ENCODE results near the gene ADCY1. TPM values are rescaled to one million over a fixed set of nuclear protein-coding genes. Genes with fewer than 3 reads are reported as not detected.
"Not testable (repeated sequence)": the region's sequence is repeated elsewhere in the genome, so short reads cannot be mapped to it uniquely, and the experiment has no call there.

ADCY1 gene
- polyA plus RNA-seq, 1 donor (not counting 4 experiments of a cell fraction or from before 2014, with no cell fraction given): 0.54 TPM

GRCh38 chr7:45761545-45762205 lies 187.5 kb downstream of the ADCY1 start:
- H2AFZ ChIP-seq (ENCODE audit: control insufficient read depth, low read length); H3K9me1 ChIP-seq (ENCODE audit: control insufficient read depth, extremely low read depth, insufficient read depth, low read length); dilution Hi-C loops (cut with MboI; ENCODE audit: extremely low pct_ligation_motif_present, low sequenced_read_pairs); H3K4me2 ChIP-seq (ENCODE audit: control insufficient read depth, extremely low read depth, insufficient read depth, low read depth, low read length); H3K4me3 ChIP-seq (ENCODE audit: control insufficient read depth in 2 of 3, extremely low read depth in 1 of 3, insufficient read depth in 2 of 3, low read depth in 1 of 3, low read length in 3 of 3); H3K27ac ChIP-seq (ENCODE audit: control insufficient read depth, insufficient read depth, low read length); H3K9ac ChIP-seq (ENCODE audit: control insufficient read depth, extremely low read depth, insufficient read depth, low read length); H4K20me1 ChIP-seq (ENCODE audit: control insufficient read depth, extremely low read depth, insufficient read depth, low read length); H3K4me1 ChIP-seq (ENCODE audit: control insufficient read depth, extremely low read depth, insufficient read depth, low read length); DNase-seq (ENCODE audit: low read depth, low spot score); H3K27me3 ChIP-seq (ENCODE audit: control insufficient read depth, extremely low read depth, insufficient read depth, low read length); H3K79me2 ChIP-seq (ENCODE audit: control insufficient read depth, insufficient read depth, low read length); H3K36me3 ChIP-seq (ENCODE audit: control insufficient read depth in 2 of 2, extremely low read depth in 1 of 2, insufficient read depth in 2 of 2, low read length in 2 of 2); H3K9me3 ChIP-seq (ENCODE audit: control insufficient read depth, low read depth, low read length); FAIRE-seq: not testable (repeated sequence)

DNA sequence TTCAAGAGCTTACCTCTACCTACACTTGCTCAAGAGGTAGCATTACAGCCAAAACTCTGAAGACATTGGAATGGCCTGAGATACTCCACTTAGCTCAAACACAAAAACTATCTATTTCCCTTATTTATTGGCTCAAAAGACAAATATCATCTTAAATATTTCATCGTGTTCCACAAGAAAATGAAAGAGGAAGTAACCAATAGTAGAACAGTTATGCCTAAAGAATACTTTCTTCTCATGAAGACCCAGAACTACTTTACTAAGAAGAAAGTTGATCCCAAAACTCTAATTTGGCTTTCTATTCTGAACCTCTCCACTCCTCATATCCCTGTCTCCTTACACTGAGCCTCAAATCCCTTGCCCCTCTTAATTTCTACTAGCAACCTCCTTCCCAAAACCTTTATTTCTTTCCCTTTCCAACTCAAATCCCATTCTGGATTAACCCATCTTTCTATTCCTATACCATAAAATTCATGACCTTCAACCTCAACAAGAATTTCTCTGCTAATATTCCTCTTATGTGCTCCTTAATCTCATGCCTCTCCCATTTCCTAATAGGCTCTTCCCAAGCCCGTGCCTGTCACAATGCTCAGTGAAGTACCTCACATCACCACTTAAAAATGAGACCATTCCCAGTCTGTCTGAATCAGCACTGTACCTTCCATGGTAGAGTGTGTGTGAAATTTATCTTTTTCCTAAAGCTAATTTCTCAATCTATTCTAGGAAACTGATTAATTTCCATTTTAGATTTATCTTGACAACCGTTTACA lies 188.2 kb downstream of the ADCY1 start:
- H3K9ac ChIP-seq (ENCODE audit: control insufficient read depth, extremely low read depth, insufficient read depth, low read length); H3K36me3 ChIP-seq (ENCODE audit: control insufficient read depth in 2 of 2, extremely low read depth in 1 of 2, insufficient read depth in 2 of 2, low read length in 2 of 2); H3K4me1 ChIP-seq (ENCODE audit: control insufficient read depth, extremely low read depth, insufficient read depth, low read length); dilution Hi-C loops (cut with MboI; ENCODE audit: extremely low pct_ligation_motif_present, low sequenced_read_pairs); H3K4me3 ChIP-seq (ENCODE audit: control insufficient read depth in 2 of 3, extremely low read depth in 1 of 3, insufficient read depth in 2 of 3, low read depth in 1 of 3, low read length in 3 of 3); H3K27me3 ChIP-seq (ENCODE audit: control insufficient read depth, extremely low read depth, insufficient read depth, low read length); H3K27ac ChIP-seq (ENCODE audit: control insufficient read depth, insufficient read depth, low read length); H3K9me1 ChIP-seq (ENCODE audit: control insufficient read depth, extremely low read depth, insufficient read depth, low read length); H4K20me1 ChIP-seq (ENCODE audit: control insufficient read depth, extremely low read depth, insufficient read depth, low read length); H3K79me2 ChIP-seq (ENCODE audit: control insufficient read depth, insufficient read depth, low read length); FAIRE-seq; H3K4me2 ChIP-seq (ENCODE audit: control insufficient read depth, extremely low read depth, insufficient read depth, low read depth, low read length); H3K9me3 ChIP-seq (ENCODE audit: control insufficient read depth, low read depth, low read length); DNase-seq (ENCODE audit: low read depth, low spot score); H2AFZ ChIP-seq (ENCODE audit: control insufficient read depth, low read length): not testable (repeated sequence)

DNA sequence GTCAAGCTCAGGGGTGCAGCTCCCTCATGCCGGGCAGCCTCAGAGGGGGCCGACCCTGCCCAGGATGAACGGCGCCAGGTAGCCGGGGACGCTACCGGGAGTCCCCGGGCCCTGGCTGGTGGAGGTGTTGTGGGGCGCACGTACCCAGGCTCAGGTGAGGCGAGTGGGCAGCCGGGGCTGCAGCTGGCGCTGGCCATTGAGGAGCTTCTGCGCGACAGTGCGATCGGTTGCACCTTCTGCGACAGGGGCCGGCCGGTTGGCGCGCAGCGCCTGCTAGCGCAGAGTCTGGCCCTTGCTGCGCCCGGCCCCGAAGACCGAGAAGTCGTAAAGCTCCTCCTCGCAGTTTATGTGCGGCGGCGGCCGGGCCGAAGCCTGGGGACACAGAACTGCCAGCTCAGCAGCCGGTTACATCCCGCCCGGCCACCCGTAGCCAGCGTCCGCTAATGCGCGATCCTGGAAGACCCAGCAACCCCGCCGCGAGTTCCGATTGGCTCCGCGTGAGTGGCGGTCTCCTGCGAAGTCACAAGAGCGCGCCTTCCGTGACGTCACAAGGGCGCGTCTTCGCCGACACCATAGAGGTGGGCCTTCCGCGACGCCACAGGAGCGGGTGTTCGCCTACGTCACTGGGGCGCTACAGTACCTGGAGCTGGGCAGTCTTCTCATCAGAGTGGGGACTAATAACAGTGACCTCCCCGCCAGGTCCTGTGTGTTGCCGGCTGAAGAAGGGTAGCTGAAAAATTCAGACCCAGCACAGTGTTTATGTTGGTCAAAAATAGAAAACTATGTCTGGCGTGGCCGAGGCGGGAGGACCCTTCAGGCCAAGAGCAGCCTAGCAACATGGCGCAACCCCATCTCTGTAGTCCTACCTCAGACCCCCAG lies 194.6 kb downstream of the ADCY1 start:
- Histone ChIP-seq H3K27ac (ENCODE audit: control insufficient read depth, insufficient read depth, low read length) (peak overlapping the region; percentile 88), H3K79me2 (ENCODE audit: control insufficient read depth, insufficient read depth, low read length) (peaks cover 11% of the 10 kb centered on the region), H3K9ac (ENCODE audit: control insufficient read depth, extremely low read depth, insufficient read depth, low read length) (peak overlapping the region; percentile 87), H2AFZ (ENCODE audit: control insufficient read depth, low read length) (peak overlapping the region; percentile 92), H3K4me2 (ENCODE audit: control insufficient read depth, extremely low read depth, insufficient read depth, low read depth, low read length) (peak overlapping the region; percentile 75), H3K4me3 (ENCODE audit: control insufficient read depth in 2 of 3, extremely low read depth in 1 of 3, insufficient read depth in 2 of 3, low read depth in 1 of 3, low read length in 3 of 3) (peak overlapping the region; percentile 58 to 74 (median 74))
- H3K9me1 ChIP-seq (ENCODE audit: control insufficient read depth, extremely low read depth, insufficient read depth, low read length); FAIRE-seq; H3K9me3 ChIP-seq (ENCODE audit: control insufficient read depth, low read depth, low read length); dilution Hi-C loops (cut with MboI; ENCODE audit: extremely low pct_ligation_motif_present, low sequenced_read_pairs); H3K36me3 ChIP-seq (ENCODE audit: control insufficient read depth in 2 of 2, extremely low read depth in 1 of 2, insufficient read depth in 2 of 2, low read length in 2 of 2); H3K4me1 ChIP-seq (ENCODE audit: control insufficient read depth, extremely low read depth, insufficient read depth, low read length); H3K27me3 ChIP-seq (ENCODE audit: control insufficient read depth, extremely low read depth, insufficient read depth, low read length); H4K20me1 ChIP-seq (ENCODE audit: control insufficient read depth, extremely low read depth, insufficient read depth, low read length): not testable (repeated sequence)
- peak in 1 of 3 experiments; percentile 16 for TF ChIP-seq CTCF (optimal IDR thresholded peaks at IDR 0.05 in 1 of 3, IDR thresholded peaks at IDR 0.05 in 1 of 3, conservative IDR thresholded peaks at IDR 0.05 in 1 of 3; ENCODE audit: extremely low read depth in 1 of 3, insufficient read depth in 2 of 3, low read length in 3 of 3)
- peak; percentile 81 for DNase-seq (ENCODE audit: low read depth, low spot score)

DNA sequence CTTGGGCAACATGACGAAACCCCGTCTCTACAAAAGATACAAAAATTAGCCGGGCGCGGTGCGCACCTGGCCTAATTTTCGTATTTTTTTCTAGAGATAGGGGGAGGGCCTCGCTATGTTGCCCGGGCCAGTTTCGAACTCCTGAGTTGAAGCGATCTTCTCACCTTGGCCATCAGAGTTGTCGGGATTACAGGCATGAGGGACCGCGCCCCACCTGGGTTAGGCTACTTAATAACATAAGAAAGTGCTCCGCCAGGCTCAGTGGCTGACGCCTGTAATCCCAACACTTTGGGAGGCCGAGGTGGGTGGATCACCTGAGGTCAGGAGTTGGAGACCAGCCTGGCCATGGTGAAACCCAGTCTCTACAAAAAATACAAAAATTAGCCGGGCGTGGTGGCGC lies 195.5 kb downstream of the ADCY1 start:
- Histone ChIP-seq H3K27ac (ENCODE audit: control insufficient read depth, insufficient read depth, low read length) (peak overlapping the region; percentile 88), H3K4me3 (ENCODE audit: control insufficient read depth in 2 of 3, extremely low read depth in 1 of 3, insufficient read depth in 2 of 3, low read depth in 1 of 3, low read length in 3 of 3) (peak overlapping the region; percentile 58 to 74 (median 74)), H3K4me2 (ENCODE audit: control insufficient read depth, extremely low read depth, insufficient read depth, low read depth, low read length) (peak overlapping the region; percentile 75), H3K79me2 (ENCODE audit: control insufficient read depth, insufficient read depth, low read length) (peaks cover 11% of the 10 kb centered on the region), H3K9ac (ENCODE audit: control insufficient read depth, extremely low read depth, insufficient read depth, low read length) (peak overlapping the region; percentile 87), H2AFZ (ENCODE audit: control insufficient read depth, low read length) (peak overlapping the region; percentile 92)
- H3K36me3 ChIP-seq (ENCODE audit: control insufficient read depth in 2 of 2, extremely low read depth in 1 of 2, insufficient read depth in 2 of 2, low read length in 2 of 2); FAIRE-seq; dilution Hi-C loops (cut with MboI; ENCODE audit: extremely low pct_ligation_motif_present, low sequenced_read_pairs); H3K4me1 ChIP-seq (ENCODE audit: control insufficient read depth, extremely low read depth, insufficient read depth, low read length); H4K20me1 ChIP-seq (ENCODE audit: control insufficient read depth, extremely low read depth, insufficient read depth, low read length); DNase-seq (ENCODE audit: low read depth, low spot score); H3K9me3 ChIP-seq (ENCODE audit: control insufficient read depth, low read depth, low read length); H3K27me3 ChIP-seq (ENCODE audit: control insufficient read depth, extremely low read depth, insufficient read depth, low read length); H3K9me1 ChIP-seq (ENCODE audit: control insufficient read depth, extremely low read depth, insufficient read depth, low read length): not testable (repeated sequence)
